Astrocyte (in vitro differentiated cells and primary cell): ENCODE measurements around the gene PLEKHM3.

ENCODE experiments used
- EZH2 ChIP-seq: IDR thresholded peaks from 2 replicates; pipeline ENCODE4 v1.6.1; 2012; ENCODE audit warnings: mild to moderate bottlenecking, low read length, inconsistent platforms; ENCODE audit not compliant: insufficient read depth
- TF ChIP-seq, protein P1 (sequence below): IDR thresholded peaks from 2 replicates; pipeline ENCODE4 v1.5.1; 2011; ENCODE audit warnings: low read depth, mild to moderate bottlenecking, inconsistent platforms, low read length, moderate library complexity; ENCODE audit not compliant: insufficient read depth

DNA sequence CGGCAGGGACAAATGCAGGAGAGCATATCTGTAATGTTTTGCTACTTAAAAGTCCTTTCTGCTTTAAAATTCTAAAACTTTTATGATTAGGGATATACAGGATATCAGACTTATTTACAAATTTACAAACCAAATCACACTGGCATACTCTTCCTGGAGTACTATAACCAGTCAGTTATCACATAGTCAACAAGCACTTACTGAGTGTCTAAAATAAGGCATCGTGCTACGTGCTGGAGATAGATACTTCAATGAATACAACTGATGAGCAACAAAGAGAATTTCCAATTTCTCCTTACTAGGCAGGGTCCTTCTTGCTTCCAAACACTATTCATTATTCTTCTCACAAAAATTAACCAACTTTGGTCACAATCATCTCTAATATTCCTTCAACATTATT lies 113.5 kb downstream of the PLEKHM3 start:
- TF ChIP-seq, protein P1, sequence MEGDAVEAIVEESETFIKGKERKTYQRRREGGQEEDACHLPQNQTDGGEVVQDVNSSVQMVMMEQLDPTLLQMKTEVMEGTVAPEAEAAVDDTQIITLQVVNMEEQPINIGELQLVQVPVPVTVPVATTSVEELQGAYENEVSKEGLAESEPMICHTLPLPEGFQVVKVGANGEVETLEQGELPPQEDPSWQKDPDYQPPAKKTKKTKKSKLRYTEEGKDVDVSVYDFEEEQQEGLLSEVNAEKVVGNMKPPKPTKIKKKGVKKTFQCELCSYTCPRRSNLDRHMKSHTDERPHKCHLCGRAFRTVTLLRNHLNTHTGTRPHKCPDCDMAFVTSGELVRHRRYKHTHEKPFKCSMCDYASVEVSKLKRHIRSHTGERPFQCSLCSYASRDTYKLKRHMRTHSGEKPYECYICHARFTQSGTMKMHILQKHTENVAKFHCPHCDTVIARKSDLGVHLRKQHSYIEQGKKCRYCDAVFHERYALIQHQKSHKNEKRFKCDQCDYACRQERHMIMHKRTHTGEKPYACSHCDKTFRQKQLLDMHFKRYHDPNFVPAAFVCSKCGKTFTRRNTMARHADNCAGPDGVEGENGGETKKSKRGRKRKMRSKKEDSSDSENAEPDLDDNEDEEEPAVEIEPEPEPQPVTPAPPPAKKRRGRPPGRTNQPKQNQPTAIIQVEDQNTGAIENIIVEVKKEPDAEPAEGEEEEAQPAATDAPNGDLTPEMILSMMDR, result no peak
- TF ChIP-seq EZH2, result no peak
